Mesenchymal stem cell (in vitro differentiated cells and primary cell): ENCODE data around the gene AGPAT2.

Source experiments
- DNase-seq: peaks from one replicate; pipeline ENCODE4 v3.0.0-alpha.2; 2013
- H2AFZ ChIP-seq: one replicate; pipeline ENCODE4 v1.6.1; 2013; ENCODE audit warnings: low read depth, mild to moderate bottlenecking, control low read depth, inconsistent platforms, low read length, moderate library complexity
- H2AK5ac ChIP-seq: 2 replicates; pipeline ENCODE4 v1.6.1; 2013; ENCODE audit warnings: low read length, moderate library complexity, mild to moderate bottlenecking, inconsistent platforms; ENCODE audit not compliant: severe bottlenecking
- H2BK120ac ChIP-seq: one replicate; pipeline ENCODE4 v1.6.1; 2013; ENCODE audit warnings: low read depth, mild to moderate bottlenecking, inconsistent platforms, low read length, moderate library complexity
- H2BK12ac ChIP-seq, 2 experiments: one replicate each; pipeline ENCODE4 v1.6.1; 2013; ENCODE audit warnings: inconsistent platforms in 2 of 2, low read length in 2 of 2, mild to moderate bottlenecking in 2 of 2, moderate library complexity in 2 of 2, control low read depth in 1 of 2
- H2BK15ac ChIP-seq: one replicate; pipeline ENCODE4 v1.6.1; 2013; ENCODE audit warnings: mild to moderate bottlenecking, low read depth, inconsistent platforms; ENCODE audit not compliant: poor library complexity, severe bottlenecking
- H2BK5ac ChIP-seq: 2 replicates; pipeline ENCODE4 v1.6.1; 2013; ENCODE audit warnings: low read depth, mild to moderate bottlenecking, low read length, control low read depth, inconsistent platforms; ENCODE audit not compliant: poor library complexity, severe bottlenecking
- H3K14ac ChIP-seq, 2 experiments: one replicate each; pipeline ENCODE4 v1.6.1; 2013; ENCODE audit warnings: inconsistent platforms in 2 of 2, low read length in 2 of 2, control low read depth in 1 of 2, mild to moderate bottlenecking in 1 of 2, moderate library complexity in 1 of 2
- H3K18ac ChIP-seq, 2 experiments: one replicate each; pipeline ENCODE4 v1.6.1; 2013; ENCODE audit warnings: inconsistent platforms in 2 of 2, low read length in 2 of 2, control low read depth in 1 of 2, low read depth in 1 of 2, mild to moderate bottlenecking in 1 of 2
- H3K23ac ChIP-seq, 2 experiments: one replicate each; pipeline ENCODE4 v1.6.1; 2013; ENCODE audit warnings: inconsistent platforms in 2 of 2, low read length in 2 of 2, mild to moderate bottlenecking in 2 of 2, moderate library complexity in 2 of 2, control low read depth in 1 of 2
- H3K27ac ChIP-seq: 2 replicates; pipeline ENCODE4 v1.5.1; 2013; ENCODE audit warnings: mild to moderate bottlenecking, moderate library complexity, low read length, control low read depth, inconsistent platforms; ENCODE audit not compliant: poor library complexity, severe bottlenecking
- H3K27me3 ChIP-seq, 2 experiments: 2 replicates each; pipeline versions ENCODE4 v1.6.1 to v1.7.0; 2013; ENCODE audit warnings: low read length in 2 of 2, mild to moderate bottlenecking in 2 of 2, moderate library complexity in 2 of 2, control low read depth in 1 of 2, inconsistent platforms in 1 of 2; ENCODE audit not compliant: control insufficient read depth in 1 of 2, insufficient read depth in 1 of 2
- H3K36me3 ChIP-seq, 2 experiments: 2 replicates each; pipeline versions ENCODE4 v1.6.1 to v1.7.0; 2013; ENCODE audit warnings: low read length in 2 of 2, control low read depth in 1 of 2, inconsistent platforms in 1 of 2, low read depth in 1 of 2, mild to moderate bottlenecking in 1 of 2; ENCODE audit not compliant: insufficient read depth in 2 of 2, control insufficient read depth in 1 of 2
- H3K4ac ChIP-seq, 2 experiments: one replicate each; pipeline ENCODE4 v1.6.1; 2013; ENCODE audit warnings: inconsistent platforms in 2 of 2, low read length in 2 of 2, mild to moderate bottlenecking in 2 of 2, moderate library complexity in 2 of 2, control low read depth in 1 of 2, low read depth in 1 of 2
- H3K4me1 ChIP-seq: 2 replicates; pipeline ENCODE4 v1.6.1; 2013; ENCODE audit warnings: low read depth, low read length, control low read depth; ENCODE audit not compliant: control insufficient read depth, insufficient read depth
- H3K4me2 ChIP-seq: 2 replicates; pipeline ENCODE4 v1.6.1; 2013; ENCODE audit warnings: low read length, mild to moderate bottlenecking, inconsistent platforms; ENCODE audit not compliant: poor library complexity, severe bottlenecking
- H3K4me3 ChIP-seq, 2 experiments: 2 replicates each; pipeline versions ENCODE4 v1.5.1 to v1.7.0; 2013; ENCODE audit warnings: low read length in 2 of 2, mild to moderate bottlenecking in 2 of 2, control low read depth in 1 of 2, low read depth in 1 of 2; ENCODE audit not compliant: insufficient read depth in 1 of 2
- H3K79me1 ChIP-seq: replicated peaks from 2 replicates; pipeline ENCODE4 v1.6.1; 2013; ENCODE audit warnings: mild to moderate bottlenecking, control low read depth, low read length, inconsistent platforms; ENCODE audit not compliant: poor library complexity, severe bottlenecking
- H3K9ac ChIP-seq: 2 replicates; pipeline ENCODE4 v1.7.0; 2013; ENCODE audit warnings: mild to moderate bottlenecking, low read length, moderate library complexity
- H3K9me3 ChIP-seq: 2 replicates; pipeline ENCODE4 v1.7.0; 2013; ENCODE audit warnings: mild to moderate bottlenecking, low read length; ENCODE audit not compliant: control insufficient read depth
- H4K8ac ChIP-seq: one replicate; pipeline ENCODE4 v1.6.1; 2013; ENCODE audit warnings: inconsistent platforms, mild to moderate bottlenecking, low read length, moderate library complexity
- H4K91ac ChIP-seq: one replicate; pipeline ENCODE4 v1.6.1; 2013; ENCODE audit warnings: mild to moderate bottlenecking, low read length, inconsistent platforms
- WGBS: methylation state at CpG from one replicate; pipeline ENCODE4 v1.1.7; 2013; ENCODE audit warnings: mixed read lengths; 5-methylcytosine and 5-hydroxymethylcytosine counted together

Gene AGPAT2

DNA sequence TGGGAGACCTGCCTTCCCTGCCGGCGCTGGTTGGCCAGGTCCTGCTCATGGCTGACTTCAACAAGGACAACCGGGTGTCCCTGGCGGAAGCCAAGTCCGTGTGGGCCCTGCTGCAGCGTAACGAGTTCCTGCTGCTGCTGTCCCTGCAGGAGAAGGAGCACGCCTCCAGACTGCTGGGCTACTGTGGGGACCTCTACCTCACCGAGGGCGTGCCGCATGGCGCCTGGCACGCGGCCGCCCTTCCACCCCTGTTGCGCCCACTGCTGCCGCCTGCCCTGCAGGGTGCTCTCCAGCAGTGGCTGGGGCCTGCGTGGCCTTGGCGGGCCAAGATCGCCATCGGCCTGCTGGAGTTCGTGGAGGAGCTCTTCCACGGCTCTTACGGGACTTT lies 35.7 kb upstream of the AGPAT2 start:
- Histone ChIP-seq H3K9ac (no peak overlapping the region), H3K4me3 (no peak overlapping the region), H2AFZ (no peak overlapping the region), H3K27me3 (peaks cover 0 to 8% of the 10 kb centered on the region in 2 experiments), H2BK15ac (no peak overlapping the region), H2AK5ac (no peak overlapping the region), H3K18ac (no peak overlapping the region), H4K8ac (no peak overlapping the region), H3K4me1 (peaks cover 52% of the 10 kb centered on the region), H2BK120ac (no peak overlapping the region), H3K4ac (no peak overlapping the region), H4K91ac (no peak overlapping the region), H2BK12ac (no peak overlapping the region), H3K23ac (no peak overlapping the region), H3K9me3 (no peaks in the 10 kb centered on the region), H2BK5ac (no peak overlapping the region), H3K4me2 (no peak overlapping the region), H3K27ac (no peak overlapping the region), H3K79me1 (peaks cover 10% of the 10 kb centered on the region), H3K14ac (no peak overlapping the region), H3K36me3 (peaks cover 50 to 63% of the 10 kb centered on the region in 2 experiments)
- 92% methylated on average over 24 of the region's 24 CpGs for WGBS
- DNase-seq, result no peak

DNA sequence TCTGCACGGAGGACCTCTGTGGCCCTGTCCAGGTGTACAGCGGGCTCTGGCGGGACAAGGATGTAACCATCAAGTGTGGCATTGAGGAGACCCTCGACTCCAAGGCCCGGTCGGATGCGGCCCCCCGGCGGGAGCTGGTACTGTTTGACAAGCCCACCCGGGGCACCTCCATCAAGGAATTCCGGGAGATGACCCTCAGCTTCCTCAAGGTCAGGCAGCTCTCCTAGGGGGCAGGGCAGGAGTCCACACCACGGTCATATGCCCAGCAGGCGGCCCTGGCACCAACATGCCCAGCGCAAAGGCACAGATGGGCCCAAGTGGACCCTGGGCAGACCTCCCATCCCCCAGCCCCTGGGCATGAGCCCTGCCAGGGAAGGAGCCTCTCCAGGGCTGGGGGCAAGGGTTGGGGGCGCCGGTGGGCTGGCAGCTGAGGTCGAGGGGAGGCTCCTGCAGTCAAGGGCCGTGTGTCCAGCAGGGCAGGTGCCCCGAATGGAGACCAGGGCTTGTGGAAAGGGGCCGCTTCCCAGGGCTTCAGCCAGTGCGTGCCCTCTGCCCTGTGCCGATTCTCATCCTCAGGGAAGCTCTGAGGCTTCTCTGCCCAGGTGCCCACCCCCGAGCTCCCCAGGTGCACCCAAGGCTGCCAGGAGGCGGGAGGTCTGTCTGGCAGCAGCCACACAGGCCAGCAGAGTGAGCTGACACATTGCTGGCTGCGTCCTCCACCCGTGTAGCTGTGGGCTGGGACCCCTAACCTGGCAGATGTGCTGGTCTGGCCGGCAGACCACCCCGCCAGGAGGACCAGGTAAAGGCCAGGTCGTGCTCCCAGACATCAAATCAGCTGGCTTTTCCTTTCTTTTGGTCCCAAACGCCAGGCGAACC lies 35.1 kb upstream of the AGPAT2 start:
- no peak overlapping the region for H2AK5ac ChIP-seq
- H2BK15ac ChIP-seq, result no peak overlapping the region
- H2AFZ ChIP-seq, result no peak overlapping the region
- H3K27ac ChIP-seq, result no peak overlapping the region
- no peak overlapping the region for H3K23ac ChIP-seq
- no peak overlapping the region for H2BK5ac ChIP-seq
- H3K9me3 ChIP-seq, result no peaks in the 10 kb centered on the region
- no peak overlapping the region for H3K4ac ChIP-seq
- no peak overlapping the region for H4K8ac ChIP-seq
- H3K79me1 ChIP-seq, result peaks cover 10% of the 10 kb centered on the region
- peaks cover 52% of the 10 kb centered on the region for H3K4me1 ChIP-seq
- no peak overlapping the region for H3K4me3 ChIP-seq
- H3K27me3 ChIP-seq, result peaks cover 0 to 8% of the 10 kb centered on the region in 2 experiments
- no peak overlapping the region for H3K14ac ChIP-seq
- DNase-seq, result no peak
- H3K36me3 ChIP-seq, result peaks cover 50 to 63% of the 10 kb centered on the region in 2 experiments
- H3K18ac ChIP-seq, result no peak overlapping the region
- H3K4me2 ChIP-seq, result no peak overlapping the region
- no peak overlapping the region for H2BK120ac ChIP-seq
- no peak overlapping the region for H3K9ac ChIP-seq
- 90% methylated on average over 31 of the region's 31 CpGs for WGBS
- no peak overlapping the region for H2BK12ac ChIP-seq
- no peak overlapping the region for H4K91ac ChIP-seq

DNA sequence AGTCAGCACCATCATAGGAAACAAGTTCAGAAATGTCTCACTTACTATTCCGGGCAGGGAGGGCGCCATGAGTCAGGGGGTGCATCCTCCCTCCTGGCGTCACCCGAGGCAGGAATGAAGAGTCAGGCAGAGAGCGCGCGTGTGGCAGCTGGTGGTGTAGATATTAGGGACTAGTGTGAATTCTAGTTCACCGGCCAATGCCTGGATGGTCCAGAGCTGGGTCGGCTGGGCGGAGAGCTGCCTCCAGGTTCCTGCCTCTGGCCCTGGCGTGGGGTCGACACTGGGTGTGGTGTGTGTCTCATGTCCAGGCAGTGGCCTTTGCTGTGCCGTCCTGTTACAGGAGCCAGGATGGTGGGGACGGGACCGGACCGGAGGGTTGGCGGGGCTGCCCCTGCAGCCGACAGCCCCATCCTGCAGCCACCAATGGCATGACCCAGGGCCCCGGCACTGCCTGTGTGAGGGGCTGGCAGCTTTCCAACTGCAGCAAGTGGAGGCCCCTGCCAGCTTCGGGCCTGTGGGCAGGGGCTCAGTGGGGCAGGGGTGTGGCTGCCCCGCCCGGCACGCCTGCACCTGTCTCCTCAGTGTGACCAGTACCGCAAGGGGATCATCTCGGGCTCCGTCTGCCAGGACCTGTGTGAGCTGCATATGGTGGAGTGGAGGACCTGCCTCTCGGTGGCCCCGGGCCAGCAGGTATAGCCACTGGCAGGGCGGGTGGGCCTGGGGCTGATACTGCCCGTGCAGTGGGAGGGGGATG lies 34.3 kb upstream of the AGPAT2 start:
- H3K27ac ChIP-seq, result no peak overlapping the region
- H3K4me2 ChIP-seq, result no peak overlapping the region
- H3K27me3 ChIP-seq, result peaks cover 0 to 10% of the 10 kb centered on the region in 2 experiments
- no peak overlapping the region for H2BK12ac ChIP-seq
- no peak overlapping the region for H2BK120ac ChIP-seq
- H3K79me1 ChIP-seq, result peaks cover 10% of the 10 kb centered on the region
- H3K4ac ChIP-seq, result no peak overlapping the region
- no peak overlapping the region for H2BK15ac ChIP-seq
- H2BK5ac ChIP-seq, result no peak overlapping the region
- no peak overlapping the region for H2AFZ ChIP-seq
- H3K18ac ChIP-seq, result no peak overlapping the region
- peaks cover 48% of the 10 kb centered on the region for H3K4me1 ChIP-seq
- WGBS, result 82% methylated on average over 30 of the region's 30 CpGs
- H3K9me3 ChIP-seq, result no peaks in the 10 kb centered on the region
- no peak overlapping the region for H4K8ac ChIP-seq
- peak overlapping the region; percentile 29 for H3K9ac ChIP-seq
- H4K91ac ChIP-seq, result no peak overlapping the region
- no peak overlapping the region for H3K23ac ChIP-seq
- no peak overlapping the region for H2AK5ac ChIP-seq
- DNase-seq, result peak; percentile 55
- H3K14ac ChIP-seq, result no peak overlapping the region
- no peak overlapping the region for H3K4me3 ChIP-seq
- H3K36me3 ChIP-seq, result peaks cover 46 to 59% of the 10 kb centered on the region in 2 experiments

GRCh38 chr9:136720898-136721338 lies 33.7 kb upstream of the AGPAT2 start:
- no peak overlapping the region for H4K91ac ChIP-seq
- H3K4me2 ChIP-seq, result no peak overlapping the region
- peaks cover 40 to 53% of the 10 kb centered on the region in 2 experiments for H3K36me3 ChIP-seq
- H3K4ac ChIP-seq, result no peak overlapping the region
- H3K9ac ChIP-seq, result peak overlapping the region; percentile 29
- no peak overlapping the region for H2BK15ac ChIP-seq
- H4K8ac ChIP-seq, result no peak overlapping the region
- DNase-seq, result no peak
- no peak overlapping the region for H2AFZ ChIP-seq
- no peak overlapping the region for H2AK5ac ChIP-seq
- H2BK120ac ChIP-seq, result no peak overlapping the region
- H3K23ac ChIP-seq, result no peak overlapping the region
- no peak overlapping the region for H3K18ac ChIP-seq
- H3K79me1 ChIP-seq, result peaks cover 10% of the 10 kb centered on the region
- H3K14ac ChIP-seq, result no peak overlapping the region
- H3K4me3 ChIP-seq, result no peak overlapping the region
- peaks cover 42% of the 10 kb centered on the region for H3K4me1 ChIP-seq
- no peaks in the 10 kb centered on the region for H3K9me3 ChIP-seq
- peaks cover 0 to 10% of the 10 kb centered on the region in 2 experiments for H3K27me3 ChIP-seq
- no peak overlapping the region for H3K27ac ChIP-seq
- WGBS, result 85% methylated on average over 11 of the region's 11 CpGs
- H2BK5ac ChIP-seq, result no peak overlapping the region
- H2BK12ac ChIP-seq, result no peak overlapping the region
